IPS-18a (cell line): ENCODE measurements around the gene FCGR3B.
"Not testable (repeated sequence)": the region's sequence is repeated elsewhere in the genome, so short reads cannot be mapped to it uniquely, and the experiment has no call there.

Experiments used
- H3K27ac ChIP-seq: one replicate; pipeline ENCODE4 v1.5.1; 2013; ENCODE audit warnings: low read length
- H3K27me3 ChIP-seq: one replicate; pipeline ENCODE4 v1.6.1; 2013; ENCODE audit warnings: mild to moderate bottlenecking, low read length; ENCODE audit not compliant: control insufficient read depth, insufficient read depth
- H3K36me3 ChIP-seq: one replicate; pipeline ENCODE4 v1.6.1; 2013; ENCODE audit warnings: low read depth, low read length; ENCODE audit not compliant: control insufficient read depth
- H3K4me1 ChIP-seq: one replicate; pipeline ENCODE4 v1.6.1; 2013; ENCODE audit warnings: low read depth, low read length; ENCODE audit not compliant: control insufficient read depth
- H3K4me3 ChIP-seq: one replicate; pipeline ENCODE4 v1.5.1; 2013; ENCODE audit warnings: low read length
- H3K9ac ChIP-seq: one replicate; pipeline ENCODE4 v1.6.1; 2013; ENCODE audit warnings: mild to moderate bottlenecking, low read length, moderate library complexity
- H3K9me3 ChIP-seq: one replicate; pipeline ENCODE4 v1.6.1; 2013; ENCODE audit warnings: low read depth, low read length; ENCODE audit not compliant: control insufficient read depth

Gene FCGR3B

DNA sequence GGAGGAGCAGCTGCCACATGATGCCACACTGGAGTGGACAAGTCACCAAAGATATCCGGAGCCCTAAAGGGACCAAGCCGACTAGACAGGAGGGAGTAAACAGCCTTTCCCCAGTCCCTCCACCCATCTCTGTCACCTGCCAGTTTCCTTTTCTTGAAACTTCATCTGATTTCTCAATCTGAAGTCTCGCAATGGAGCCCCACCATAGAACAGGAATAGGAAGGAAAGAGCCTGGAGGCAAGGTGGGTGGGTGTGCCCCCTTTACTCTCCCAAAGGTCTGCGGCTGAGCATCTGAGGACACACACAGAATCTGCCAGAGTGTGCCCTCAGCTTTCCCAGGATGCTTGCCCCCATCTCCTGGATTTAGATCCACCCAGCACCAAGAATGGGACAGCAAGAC lies at the start of gene FCGR3B:
Gene FCGR3B, minus strand, starts transcription at position 101 of the 400 bp plus-strand sequence. Its CDS starts 82 bp downstream, at position 19.
- no peak within 1 kb of the TSS for H3K9ac ChIP-seq
- no peaks in the 10 kb centered on the region for H3K4me1 ChIP-seq
- no peaks in the 10 kb centered on the region for H3K36me3 ChIP-seq
- H3K9me3 ChIP-seq, result no peaks in the 10 kb centered on the region
- no peak within 1 kb of the TSS for H3K27ac ChIP-seq
- no peaks in the 10 kb centered on the region for H3K27me3 ChIP-seq
- no peak within 1 kb of the TSS for H3K4me3 ChIP-seq

DNA sequence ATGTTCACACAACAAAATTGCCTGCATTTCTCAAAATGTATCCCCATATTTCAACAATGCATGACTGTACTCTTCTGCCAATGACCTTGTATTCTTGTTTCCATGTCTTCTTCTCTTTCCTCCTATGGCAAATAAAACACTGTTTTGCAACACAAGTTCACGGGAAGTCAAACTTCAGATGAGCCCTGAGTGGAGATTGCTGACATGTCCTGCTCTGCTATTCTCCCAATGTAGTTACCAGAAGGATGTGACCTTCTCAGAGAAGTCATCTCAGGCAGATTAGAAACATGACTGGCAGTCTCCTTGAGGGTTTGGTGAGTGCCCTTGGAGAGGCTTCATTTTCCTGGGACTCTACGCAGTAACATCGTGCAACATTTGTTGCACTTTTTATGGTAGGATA lies 47.5 kb upstream of the FCGR3B start:
- Histone ChIP-seq H3K27me3 (no peaks in the 10 kb centered on the region), H3K36me3 (no peaks in the 10 kb centered on the region), H3K9ac (no peak overlapping the region)

DNA sequence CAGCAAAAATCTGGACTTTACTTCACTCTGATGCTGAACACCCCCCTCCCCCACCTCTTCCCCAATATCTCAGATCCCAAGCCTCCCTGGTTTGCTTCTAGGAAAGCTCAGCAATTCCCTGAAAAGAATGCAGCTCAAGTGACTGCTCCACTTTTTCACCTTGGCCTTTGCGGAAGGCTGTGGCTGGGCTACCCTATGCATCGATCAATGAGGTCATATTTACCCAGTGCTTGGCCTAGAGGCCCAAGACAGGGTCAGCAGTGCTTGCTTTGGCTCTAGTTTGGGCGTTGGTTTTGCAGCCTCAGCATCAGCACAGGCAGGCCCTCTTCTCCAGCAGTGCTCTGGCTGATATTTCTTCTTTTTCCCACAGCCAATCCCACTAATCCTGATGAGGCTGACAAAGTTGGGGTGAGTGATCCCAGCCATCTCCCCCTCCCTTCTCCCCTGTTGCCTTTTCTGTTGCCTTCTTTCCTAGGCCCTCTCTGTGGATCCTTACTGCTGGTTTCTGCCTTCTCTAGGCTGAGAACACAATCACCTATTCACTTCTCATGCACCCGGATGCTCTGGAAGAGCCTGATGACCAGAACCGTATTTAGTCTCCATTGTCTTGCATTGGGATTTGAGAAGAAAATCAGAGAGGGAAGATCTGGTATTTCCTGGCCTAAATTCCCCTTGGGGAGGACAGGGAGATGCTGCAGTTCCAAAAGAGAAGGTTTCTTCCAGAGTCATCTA lies 46.1 kb upstream of the FCGR3B start:
- Histone ChIP-seq H3K9ac (no peak overlapping the region), H3K27ac (no peak overlapping the region), H3K4me1 (no peaks in the 10 kb centered on the region), H3K4me3 (no peak overlapping the region), H3K9me3 (no peaks in the 10 kb centered on the region), H3K27me3 (no peaks in the 10 kb centered on the region), H3K36me3 (no peaks in the 10 kb centered on the region)

More for the DNA sequence above, 47.5 kb upstream of the FCGR3B start:
- Histone ChIP-seq H3K4me3 (no peak overlapping the region), H3K4me1 (no peaks in the 10 kb centered on the region), H3K27ac (no peak overlapping the region), H3K9me3 (no peaks in the 10 kb centered on the region)

DNA sequence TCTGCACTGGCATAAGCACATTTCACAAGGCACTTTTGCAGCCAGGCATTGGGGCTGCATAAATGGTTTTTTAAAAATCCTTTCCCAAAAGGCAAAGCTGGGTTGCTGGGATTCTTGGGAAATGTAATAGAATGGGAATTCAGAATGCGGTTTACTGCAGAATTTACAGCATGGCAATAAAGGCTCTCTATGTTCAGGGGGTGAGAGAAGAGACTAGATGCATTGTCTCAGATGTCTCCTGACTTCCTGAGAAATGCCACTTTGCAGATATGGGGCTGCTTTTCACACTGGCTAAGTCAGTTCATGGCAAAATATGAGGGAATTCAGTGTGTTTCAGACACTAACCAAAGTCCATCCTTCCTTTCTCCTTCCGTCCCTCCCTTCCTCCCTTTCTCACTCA lies 45.5 kb upstream of the FCGR3B start:
- H3K36me3 ChIP-seq, result no peaks in the 10 kb centered on the region
- H3K27ac ChIP-seq, result no peak overlapping the region
- peaks cover 1% of the 10 kb centered on the region for H3K4me1 ChIP-seq
- no peak overlapping the region for H3K4me3 ChIP-seq
- H3K9ac ChIP-seq, result no peak overlapping the region
- no peaks in the 10 kb centered on the region for H3K9me3 ChIP-seq
- no peaks in the 10 kb centered on the region for H3K27me3 ChIP-seq

DNA sequence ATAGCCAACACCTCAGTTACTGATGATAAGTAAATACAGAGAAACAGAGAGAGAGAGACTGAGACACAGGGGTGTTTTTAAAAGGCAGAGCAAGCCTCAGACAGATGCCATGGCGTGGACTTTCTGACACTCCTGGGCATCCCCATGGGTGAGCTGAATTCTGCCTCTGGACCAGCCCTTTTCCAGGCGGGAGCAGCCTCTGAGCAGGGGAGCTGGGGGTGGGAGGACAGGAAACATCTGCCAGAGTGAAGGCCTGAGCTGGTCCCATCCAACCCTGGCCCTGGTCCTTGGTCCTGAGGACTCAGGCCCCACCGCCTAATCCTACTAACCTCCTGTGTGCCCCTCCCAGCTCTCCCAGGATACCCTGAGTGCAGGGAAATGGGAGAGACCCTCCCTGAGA lies 43.9 kb upstream of the FCGR3B start:
- not testable (repeated sequence) for H3K4me3 ChIP-seq, H3K4me1 ChIP-seq, H3K36me3 ChIP-seq, H3K9ac ChIP-seq, H3K9me3 ChIP-seq, H3K27me3 ChIP-seq, H3K27ac ChIP-seq

DNA sequence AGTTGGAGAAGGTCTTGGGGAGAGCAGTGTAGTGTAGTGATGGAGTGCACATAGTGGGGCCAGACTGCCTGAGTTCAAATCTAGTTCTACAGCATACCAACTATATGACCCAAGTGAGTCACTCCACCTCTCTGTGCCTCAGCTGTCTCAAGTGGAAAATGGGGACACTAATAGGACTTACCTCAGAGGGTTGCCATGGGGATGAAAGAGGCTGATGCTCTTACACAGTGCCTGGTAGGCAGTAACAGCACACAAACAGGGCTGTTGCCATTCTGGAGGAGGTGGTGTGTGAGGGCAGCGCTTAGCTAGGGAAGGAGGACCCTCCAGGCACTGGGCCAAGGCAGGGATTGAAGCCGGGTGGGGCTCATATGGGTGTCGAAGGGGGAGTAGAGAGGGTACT lies 43.5 kb upstream of the FCGR3B start:
- not testable (repeated sequence) for H3K9me3 ChIP-seq, H3K4me1 ChIP-seq, H3K4me3 ChIP-seq, H3K27ac ChIP-seq, H3K9ac ChIP-seq, H3K36me3 ChIP-seq, H3K27me3 ChIP-seq

DNA sequence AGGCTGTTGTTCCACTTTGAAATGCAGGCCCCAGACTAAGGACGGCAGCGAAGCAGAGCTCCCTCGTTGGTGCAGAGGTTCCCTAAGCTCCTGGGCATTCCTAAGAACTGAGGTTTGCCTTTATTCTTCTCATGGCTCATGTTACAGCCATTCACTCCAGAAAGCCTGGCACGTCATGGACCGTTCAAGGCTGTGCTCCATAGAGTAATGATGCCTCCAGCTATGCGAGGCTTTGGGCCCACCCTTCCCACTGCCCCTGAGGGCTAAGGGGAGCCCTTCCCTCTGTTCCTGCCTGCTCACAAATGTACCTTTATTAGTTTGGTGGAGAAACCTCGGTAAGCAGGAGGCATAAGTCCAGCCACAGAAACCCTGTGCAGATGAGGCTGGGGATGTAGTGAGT lies 42.5 kb upstream of the FCGR3B start:
- not testable (repeated sequence) for H3K27me3 ChIP-seq, H3K4me1 ChIP-seq, H3K9ac ChIP-seq, H3K36me3 ChIP-seq, H3K4me3 ChIP-seq, H3K9me3 ChIP-seq, H3K27ac ChIP-seq

DNA sequence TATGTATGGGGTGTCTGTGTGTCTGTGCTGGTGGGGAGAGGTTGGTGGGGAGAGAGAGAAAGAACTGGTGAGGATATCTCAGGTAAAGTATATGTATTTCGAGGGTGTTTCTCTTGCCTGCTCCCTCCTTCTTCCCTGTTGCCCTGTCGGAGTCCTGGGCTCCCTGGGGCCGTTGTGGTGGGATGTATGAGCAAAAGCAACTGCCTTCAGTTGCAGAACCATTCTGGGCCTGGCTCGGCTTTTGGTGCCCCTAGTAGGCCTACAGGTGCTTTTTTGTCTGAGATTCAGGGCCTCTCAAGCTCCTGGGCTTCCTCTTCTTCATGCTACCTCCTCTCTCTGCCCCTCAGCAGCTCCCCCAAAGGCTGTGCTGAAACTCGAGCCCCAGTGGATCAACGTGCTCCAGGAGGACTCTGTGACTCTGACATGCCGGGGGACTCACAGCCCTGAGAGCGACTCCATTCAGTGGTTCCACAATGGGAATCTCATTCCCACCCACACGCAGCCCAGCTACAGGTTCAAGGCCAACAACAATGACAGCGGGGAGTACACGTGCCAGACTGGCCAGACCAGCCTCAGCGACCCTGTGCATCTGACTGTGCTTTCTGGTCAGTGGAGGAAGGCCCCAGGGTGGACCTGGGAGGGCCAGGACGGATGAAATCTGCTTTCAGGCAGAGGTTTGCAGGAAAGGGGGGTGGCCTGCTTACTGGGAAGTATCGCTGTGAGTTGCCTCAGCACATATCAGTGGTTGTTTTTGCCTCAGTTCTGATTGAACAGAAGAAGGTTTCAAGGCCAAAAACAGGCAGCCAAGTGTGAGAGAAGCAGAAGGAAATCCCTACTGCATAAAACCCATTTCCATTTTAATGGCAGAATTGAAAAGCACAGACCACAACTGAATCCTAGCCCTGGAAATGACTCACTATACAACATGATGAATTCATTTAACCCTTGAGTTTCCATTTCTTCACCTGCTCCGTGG lies 40.4 kb upstream of the FCGR3B start:
- not testable (repeated sequence) for H3K27ac ChIP-seq, H3K27me3 ChIP-seq, H3K4me3 ChIP-seq

DNA sequence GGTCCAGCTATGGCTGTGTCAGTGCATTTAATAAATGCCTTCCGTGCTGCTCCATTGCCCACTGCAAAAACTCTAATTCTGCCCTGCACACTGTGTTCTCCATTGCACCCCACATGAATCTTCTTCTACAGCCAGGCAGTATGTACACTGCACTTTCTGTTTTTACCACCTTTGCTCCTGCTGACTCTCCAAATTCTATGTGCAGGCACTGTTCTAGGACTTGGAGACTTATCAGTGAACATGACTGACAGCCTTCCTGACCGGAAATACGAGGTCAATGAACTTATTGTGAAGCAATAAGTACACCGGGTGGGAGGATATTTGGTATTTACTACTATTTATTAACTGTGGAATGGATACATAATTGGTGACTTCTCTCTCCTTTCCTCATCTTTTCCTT lies 33.7 kb upstream of the FCGR3B start:
- not testable (repeated sequence) for H3K9me3 ChIP-seq, H3K27ac ChIP-seq, H3K4me3 ChIP-seq, H3K36me3 ChIP-seq, H3K27me3 ChIP-seq, H3K4me1 ChIP-seq, H3K9ac ChIP-seq

More for the DNA sequence above, 40.4 kb upstream of the FCGR3B start:
- H3K36me3 ChIP-seq, H3K9ac ChIP-seq, H3K4me1 ChIP-seq, H3K9me3 ChIP-seq: not testable (repeated sequence)

DNA sequence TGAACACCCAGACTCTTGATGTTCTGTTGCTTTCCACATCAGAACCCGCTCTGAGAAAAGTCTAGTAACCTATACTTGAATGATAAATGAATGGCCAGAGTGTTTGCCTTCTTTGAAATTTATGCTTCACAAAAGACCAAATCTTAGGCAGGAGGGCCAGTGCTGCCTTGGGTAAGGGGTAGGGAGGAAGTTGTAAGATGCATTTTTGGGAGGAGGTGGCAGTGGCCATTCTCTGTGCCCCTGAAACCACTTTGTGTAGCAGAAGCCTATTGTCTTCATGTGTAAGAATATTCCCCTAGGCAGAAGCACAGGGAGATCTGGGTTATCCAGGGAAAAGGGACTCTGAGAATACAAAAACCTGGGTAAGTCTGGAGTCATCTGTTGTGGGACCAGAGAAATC lies 32.6 kb upstream of the FCGR3B start:
- H3K4me3 ChIP-seq, H3K36me3 ChIP-seq, H3K4me1 ChIP-seq, H3K9me3 ChIP-seq, H3K9ac ChIP-seq, H3K27ac ChIP-seq, H3K27me3 ChIP-seq: not testable (repeated sequence)

DNA sequence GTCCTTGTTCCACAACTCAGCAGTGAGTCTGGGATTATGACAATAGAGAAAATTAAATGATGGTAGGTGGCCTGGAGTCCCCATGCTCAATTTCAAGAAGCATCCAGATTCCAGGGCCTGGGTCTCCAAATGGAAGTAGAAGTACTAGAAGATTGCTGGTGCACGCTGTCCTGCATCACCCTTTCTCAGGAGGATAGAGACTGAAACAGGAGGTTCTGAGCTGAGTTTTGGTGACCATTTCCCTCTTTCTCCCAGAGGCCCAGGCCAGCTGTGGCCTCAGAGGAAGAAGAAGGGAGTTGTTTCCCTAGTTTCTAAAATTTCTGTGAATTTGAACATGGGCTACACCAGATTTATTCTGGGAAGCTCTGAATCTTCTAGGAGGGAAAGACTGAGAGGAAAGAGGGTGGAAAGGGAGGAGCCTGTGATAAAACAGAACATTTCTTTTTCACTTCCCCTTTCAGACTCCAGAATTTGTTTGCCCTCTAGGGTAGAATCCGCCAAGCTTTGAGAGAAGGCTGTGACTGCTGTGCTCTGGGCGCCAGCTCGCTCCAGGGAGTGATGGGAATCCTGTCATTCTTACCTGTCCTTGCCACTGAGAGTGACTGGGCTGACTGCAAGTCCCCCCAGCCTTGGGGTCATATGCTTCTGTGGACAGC lies 31.8 kb upstream of the FCGR3B start, which contains the start of gene FCGR2B:
Gene FCGR2B, plus strand, starts transcription at position 460 of the 656 bp plus-strand sequence. Its CDS starts 99 bp downstream, at position 559.
- H3K27ac ChIP-seq, H3K4me3 ChIP-seq, H3K27me3 ChIP-seq, H3K36me3 ChIP-seq, H3K4me1 ChIP-seq, H3K9ac ChIP-seq, H3K9me3 ChIP-seq: not testable (repeated sequence)
